Measurements from ENCODE around the gene TMEM88. TPM values are rescaled to one million over a fixed set of nuclear protein-coding genes. Genes with fewer than 3 reads are reported as not detected.

Gene TMEM88
- total RNA-seq, 1 donor from 2014 or later = 7.1 TPM

DNA sequence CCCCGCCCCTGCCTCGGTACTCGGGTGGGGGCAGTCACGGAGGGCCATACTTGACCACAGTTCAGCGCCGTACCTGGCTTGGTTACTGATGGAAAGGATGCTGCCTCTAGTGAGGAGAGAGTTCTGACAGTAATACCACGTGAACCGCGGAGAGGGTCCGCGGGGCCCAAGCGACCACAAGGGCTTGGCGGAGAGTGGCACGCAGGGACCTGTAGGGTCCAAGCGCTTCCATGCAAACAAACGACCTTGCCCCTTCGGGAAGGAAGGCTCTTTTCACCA, 11.7 kb upstream of the TMEM88 start:
- TF ChIP-seq, protein P1, sequence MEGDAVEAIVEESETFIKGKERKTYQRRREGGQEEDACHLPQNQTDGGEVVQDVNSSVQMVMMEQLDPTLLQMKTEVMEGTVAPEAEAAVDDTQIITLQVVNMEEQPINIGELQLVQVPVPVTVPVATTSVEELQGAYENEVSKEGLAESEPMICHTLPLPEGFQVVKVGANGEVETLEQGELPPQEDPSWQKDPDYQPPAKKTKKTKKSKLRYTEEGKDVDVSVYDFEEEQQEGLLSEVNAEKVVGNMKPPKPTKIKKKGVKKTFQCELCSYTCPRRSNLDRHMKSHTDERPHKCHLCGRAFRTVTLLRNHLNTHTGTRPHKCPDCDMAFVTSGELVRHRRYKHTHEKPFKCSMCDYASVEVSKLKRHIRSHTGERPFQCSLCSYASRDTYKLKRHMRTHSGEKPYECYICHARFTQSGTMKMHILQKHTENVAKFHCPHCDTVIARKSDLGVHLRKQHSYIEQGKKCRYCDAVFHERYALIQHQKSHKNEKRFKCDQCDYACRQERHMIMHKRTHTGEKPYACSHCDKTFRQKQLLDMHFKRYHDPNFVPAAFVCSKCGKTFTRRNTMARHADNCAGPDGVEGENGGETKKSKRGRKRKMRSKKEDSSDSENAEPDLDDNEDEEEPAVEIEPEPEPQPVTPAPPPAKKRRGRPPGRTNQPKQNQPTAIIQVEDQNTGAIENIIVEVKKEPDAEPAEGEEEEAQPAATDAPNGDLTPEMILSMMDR (IDR thresholded peaks at IDR 0.05) = no peak
- Mint-ChIP-seq H3K27me3 (no peaks in the 10 kb centered on the region), H3K4me1 (peaks cover 61% of the 10 kb centered on the region), H3K9me3 (no peaks in the 10 kb centered on the region), H3K36me3 (ENCODE audit: low read depth) (peaks cover 41% of the 10 kb centered on the region), H3K4me3 (peak overlapping the region; percentile 98), H3K27ac (peak overlapping the region; percentile 100)
- intact Hi-C loops (cut with micrococcal nuclease) = loop anchor here (1.0 to 2.0 kb wide), 4 partner anchors 270 to 445 kb away; partner anchors contain the start of genes POLR2A and RANGRF
- no peak for DNase-seq
- ChIA-PET CTCF (interaction anchor here (1.6 kb wide), 1 partner anchor 9 kb away, joined by 7 read pairs; the partner anchor contains the start of gene KDM6B), POLR2A (interaction anchor here (0.6 to 5.1 kb wide), 21 partner anchors 10 to 1003 kb away, joined by 3 to 136 read pairs (median 6); partner anchors contain the start of genes CNTROB, CTC1, CYB5D1 and KCNAB3)
- no peak for ATAC-seq (ENCODE audit: low read depth)

DNA sequence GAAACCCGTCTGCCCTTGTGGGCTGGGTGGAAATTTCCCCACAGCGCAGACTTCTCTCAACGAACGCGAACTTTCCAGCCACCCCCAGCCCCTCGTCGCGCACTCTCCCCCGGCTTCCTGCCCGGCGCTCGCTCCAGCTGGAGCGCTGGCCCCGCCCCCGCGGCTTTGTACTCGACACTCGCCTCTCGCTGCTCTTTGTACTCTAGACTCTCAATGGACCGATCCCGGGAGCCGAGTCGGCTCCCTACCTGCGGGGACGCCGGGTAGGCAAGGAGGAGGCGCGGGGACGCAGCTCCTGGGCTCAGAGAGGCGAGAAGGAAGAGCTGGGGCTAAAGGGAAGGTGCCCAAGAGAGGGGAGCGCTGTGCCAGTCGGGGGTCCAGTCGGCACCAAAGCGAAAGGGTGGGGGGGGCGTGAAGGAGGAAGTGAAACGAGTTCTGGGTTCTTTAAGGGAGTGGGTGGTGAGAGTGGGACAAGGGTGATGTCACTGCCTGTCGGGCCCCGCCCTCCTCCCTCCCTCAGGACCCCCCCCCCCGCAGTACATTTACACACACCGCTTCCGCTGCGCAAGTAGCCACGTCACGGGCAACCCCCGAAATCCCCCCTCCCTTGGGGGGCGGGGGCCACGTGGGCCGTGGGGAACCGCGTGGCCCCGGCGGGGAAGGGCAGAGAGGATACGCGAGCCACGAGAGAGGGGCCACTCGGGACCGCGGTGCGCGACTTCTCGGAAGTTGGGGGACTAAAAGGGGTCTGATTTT, 11.2 kb upstream of the TMEM88 start:
- peaks cover 43% of the 10 kb centered on the region for H3K36me3 Mint-ChIP-seq (ENCODE audit: low read depth)
- H3K4me1 Mint-ChIP-seq = peaks cover 58% of the 10 kb centered on the region
- H3K9me3 Mint-ChIP-seq = no peaks in the 10 kb centered on the region
- H3K27me3 Mint-ChIP-seq = no peaks in the 10 kb centered on the region
- TF ChIP-seq, protein P1 (IDR thresholded peaks at IDR 0.05) = no peak
- H3K27ac Mint-ChIP-seq = peak overlapping the region; percentile 100
- ATAC-seq (ENCODE audit: low read depth) (peak; percentile 33), DNase-seq (peak; percentile 94)
- ChIA-PET POLR2A (interaction anchor here (0.6 to 5.1 kb wide), 21 partner anchors 10 to 1002 kb away, joined by 3 to 136 read pairs (median 5); partner anchors contain the start of genes CNTROB, CTC1, CYB5D1 and KDM6B), CTCF (interaction anchor here (1.6 kb wide), 1 partner anchor 9 kb away, joined by 7 read pairs; the partner anchor contains the start of gene KDM6B)
- intact Hi-C loops (cut with micrococcal nuclease) = loop anchor here (1.0 to 2.0 kb wide), 10 partner anchors 8 to 638 kb away; partner anchors contain the start of genes NAA38, PFAS, POLR2A and RANGRF
- peak overlapping the region; percentile 98 for H3K4me3 Mint-ChIP-seq

DNA sequence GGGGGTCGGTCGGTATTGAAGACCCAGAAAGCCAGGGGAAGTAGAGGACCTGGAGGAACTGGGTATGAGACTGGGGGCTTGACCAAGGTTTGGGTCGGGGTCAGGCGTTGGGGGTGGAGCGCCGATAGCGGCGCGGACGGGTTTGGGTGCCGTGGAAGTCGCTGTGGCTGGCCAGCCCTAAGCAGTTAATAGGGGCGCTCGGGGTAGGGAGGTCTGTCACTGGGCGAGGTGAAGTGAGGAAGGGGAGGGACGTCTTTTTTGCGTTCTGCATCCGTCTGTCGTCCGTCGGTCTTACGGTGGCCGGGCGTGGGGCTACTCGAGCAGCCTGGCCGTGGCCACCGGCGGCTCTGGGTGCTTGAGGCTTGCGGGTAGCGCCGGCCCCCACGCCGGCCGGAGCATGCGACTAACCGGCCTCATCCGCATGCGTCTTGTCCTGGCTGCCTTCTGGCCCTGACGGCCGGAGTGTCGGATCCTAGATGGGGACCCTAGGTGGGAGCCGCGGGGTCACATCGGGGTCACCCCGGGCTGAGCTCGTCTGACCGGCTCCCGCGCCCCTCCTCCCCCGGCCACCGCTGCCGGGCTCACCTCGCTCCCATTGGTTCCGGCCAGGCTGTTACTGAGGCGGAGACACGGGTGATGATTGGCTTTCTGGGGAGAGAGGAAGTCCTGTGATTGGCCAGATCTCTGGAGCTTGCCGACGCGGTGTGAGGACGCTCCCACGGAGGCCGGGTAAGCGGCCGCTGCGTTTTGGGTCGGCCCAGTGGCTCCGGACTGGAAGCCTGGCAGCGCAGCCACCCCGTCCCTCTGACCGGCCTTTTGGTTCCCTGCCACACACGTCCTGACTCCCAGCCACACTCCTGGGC, 10.3 kb upstream of the TMEM88 start:
- DNase-seq (peak; percentile 83), ATAC-seq (ENCODE audit: low read depth) (peak; percentile 46)
- ChIA-PET CTCF (interaction anchor here (0.6 to 2.8 kb wide), 9 partner anchors 9 to 101 kb away, joined by 3 to 23 read pairs (median 3); partner anchors contain the start of genes KDM6B and NAA38), POLR2A (interaction anchor here (0.7 to 5.1 kb wide), 18 partner anchors 8 to 536 kb away, joined by 3 to 136 read pairs (median 5); partner anchors contain the start of genes BORCS6, CNTROB, CYB5D1 and KDM6B)
- intact Hi-C loops (cut with micrococcal nuclease) = loop anchor here (1.0 kb wide), 6 partner anchors 9 to 639 kb away; partner anchors contain the start of genes NAA38 and PFAS
- Mint-ChIP-seq H3K4me3 (peak overlapping the region; percentile 98), H3K27ac (peak overlapping the region; percentile 100), H3K27me3 (no peaks in the 10 kb centered on the region), H3K9me3 (no peaks in the 10 kb centered on the region), H3K4me1 (peaks cover 50% of the 10 kb centered on the region), H3K36me3 (ENCODE audit: low read depth) (peaks cover 48% of the 10 kb centered on the region)
- TF ChIP-seq, protein P1 (IDR thresholded peaks at IDR 0.05) = no peak

DNA sequence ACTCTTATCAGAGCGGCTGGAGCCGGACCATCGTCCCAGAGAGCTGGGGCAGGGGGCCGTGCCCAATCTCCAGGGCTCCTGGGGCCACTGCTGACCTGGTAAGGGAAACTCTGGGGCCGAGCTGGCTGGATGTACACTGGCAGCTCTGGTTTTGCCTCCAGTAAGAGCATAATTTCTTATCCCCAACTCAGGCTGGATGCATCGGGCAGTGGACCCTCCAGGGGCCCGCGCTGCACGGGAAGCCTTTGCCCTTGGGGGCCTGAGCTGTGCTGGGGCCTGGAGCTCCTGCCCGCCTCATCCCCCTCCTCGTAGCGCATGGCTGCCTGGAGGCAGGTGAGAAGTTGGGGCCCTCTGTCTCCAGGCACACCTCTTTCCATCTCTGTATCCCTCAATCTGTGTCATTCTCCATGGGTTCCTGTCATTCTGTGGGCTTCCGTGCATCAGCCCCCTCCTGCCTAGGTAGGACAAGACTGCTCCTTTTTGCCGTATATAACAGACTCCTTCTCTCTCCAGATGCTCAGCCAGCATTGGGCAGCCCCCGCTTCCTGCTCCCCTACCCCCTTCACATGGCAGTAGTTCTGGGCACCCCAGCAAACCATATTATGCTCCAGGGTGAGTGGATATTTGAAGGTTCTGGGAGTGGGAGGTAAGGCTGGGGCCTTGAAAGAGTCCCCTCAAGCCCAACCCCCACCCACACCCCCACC, 9.4 kb upstream of the TMEM88 start:
- ATAC-seq (ENCODE audit: low read depth) (no peak), DNase-seq (no peak)
- Mint-ChIP-seq H3K27ac (peak overlapping the region; percentile 100), H3K4me1 (peaks cover 49% of the 10 kb centered on the region), H3K4me3 (peak overlapping the region; percentile 98), H3K27me3 (no peaks in the 10 kb centered on the region), H3K36me3 (ENCODE audit: low read depth) (peaks cover 58% of the 10 kb centered on the region), H3K9me3 (no peaks in the 10 kb centered on the region)
- TF ChIP-seq, protein P1 (IDR thresholded peaks at IDR 0.05) = no peak
- intact Hi-C loops (cut with micrococcal nuclease) = no loop called here
- CTCF ChIA-PET = interaction anchor here (0.6 to 2.8 kb wide), 8 partner anchors 10 to 102 kb away, joined by 3 to 23 read pairs (median 3); partner anchors contain the start of genes KDM6B and NAA38
- POLR2A ChIA-PET = interaction anchor here (0.8 to 5.1 kb wide), 15 partner anchors 9 to 537 kb away, joined by 3 to 136 read pairs (median 5); partner anchors contain the start of genes BORCS6, CNTROB, CYB5D1 and KDM6B

Data from activated B cell treated with CpG ODN at 0.5 μM for 24 hours (primary cell).